Astrocyte (in vitro differentiated cells and primary cell): ENCODE measurements around the gene SLC16A6.

Experiments
- CTCF ChIP-seq: IDR thresholded peaks from 2 replicates; pipeline ENCODE4 v1.5.1; 2011; ENCODE audit warnings: low read depth, mild to moderate bottlenecking, inconsistent platforms, low read length, moderate library complexity; ENCODE audit not compliant: insufficient read depth
- EZH2 ChIP-seq: IDR thresholded peaks from 2 replicates; pipeline ENCODE4 v1.6.1; 2012; ENCODE audit warnings: mild to moderate bottlenecking, low read length, inconsistent platforms; ENCODE audit not compliant: insufficient read depth

GRCh38 chr17:68298601-68299000 is 7.7 kb upstream of the SLC16A6 start:
- TF ChIP-seq CTCF (no peak), EZH2 (no peak)
